HPDE6-E6E7 (cell line): ENCODE results near the gene SLC31A1.
A peak's percentile ranks its signal among the peaks of the same experiment; 100 is the strongest.

Experiments used
- DNase-seq: peaks from one replicate; pipeline ENCODE4 v3.0.0; 2011; ENCODE audit warnings: missing footprints; ENCODE audit errors: extremely low spot score

SLC31A1 gene

DNA sequence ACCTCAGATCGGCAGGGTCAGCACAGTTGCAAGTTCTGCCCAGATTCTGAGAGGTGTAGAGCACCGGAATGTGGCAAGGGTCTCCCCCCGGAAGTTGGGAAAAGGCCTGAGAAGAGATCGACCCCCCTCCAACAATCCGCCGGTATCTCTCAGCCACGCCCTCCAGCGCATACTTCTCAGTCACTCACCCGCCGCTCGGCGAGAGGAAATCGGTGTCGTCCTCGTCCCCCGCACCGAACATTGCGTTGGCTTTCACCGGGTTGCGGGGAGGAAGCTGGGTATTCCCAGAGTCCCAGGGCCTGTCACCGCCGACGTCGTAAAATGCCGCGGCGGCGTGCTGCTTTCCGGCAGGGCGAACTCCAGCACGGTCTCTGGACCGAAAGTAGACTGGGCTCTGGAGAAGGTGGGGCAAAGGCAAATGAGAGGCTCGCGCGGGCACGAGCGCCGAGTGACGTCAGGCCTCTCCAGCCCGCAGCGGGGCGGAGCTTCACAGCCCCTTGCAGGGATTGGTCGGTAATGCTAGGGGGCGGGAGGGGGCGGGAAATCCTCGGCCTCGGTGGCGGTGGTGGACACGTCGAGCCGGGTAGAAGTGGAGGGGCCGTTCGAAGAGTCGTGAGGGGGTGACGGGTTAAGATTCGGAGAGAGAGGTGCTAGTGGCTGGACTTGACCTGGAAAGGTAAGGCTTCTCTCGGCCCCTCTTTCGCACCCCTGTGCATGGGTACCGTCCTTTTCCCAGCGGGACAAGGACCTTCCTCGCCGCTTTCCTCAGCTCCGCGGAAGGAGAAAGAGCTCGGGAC lies at the start of gene SLC31A1, which contains the start of gene FKBP15:
Gene SLC31A1 (plus strand): TSS at position 542 of the 797 bp plus-strand sequence. CDS start 34,605 bp downstream, outside the sequence.
Gene FKBP15 (minus strand): TSS at position 275 of the 797 bp plus-strand sequence. CDS start 34 bp downstream, at position 241.
- peak; percentile 97 for DNase-seq

GRCh38 chr9:113173341-113173740 lies 48.0 kb upstream of the SLC31A1 start:
- no peak for DNase-seq

GRCh38 chr9:113176803-113177202 lies 44.5 kb upstream of the SLC31A1 start:
- no peak for DNase-seq

- no peak for DNase-seq
These were observed 44.1 kb upstream of the SLC31A1 start for GRCh38 chr9:113177251-113177650.

GRCh38 chr9:113178087-113178486 lies 43.3 kb upstream of the SLC31A1 start:
- no peak for DNase-seq

- DNase-seq = no peak
These were observed 41.5 kb upstream of the SLC31A1 start for GRCh38 chr9:113179839-113180238.

DNA sequence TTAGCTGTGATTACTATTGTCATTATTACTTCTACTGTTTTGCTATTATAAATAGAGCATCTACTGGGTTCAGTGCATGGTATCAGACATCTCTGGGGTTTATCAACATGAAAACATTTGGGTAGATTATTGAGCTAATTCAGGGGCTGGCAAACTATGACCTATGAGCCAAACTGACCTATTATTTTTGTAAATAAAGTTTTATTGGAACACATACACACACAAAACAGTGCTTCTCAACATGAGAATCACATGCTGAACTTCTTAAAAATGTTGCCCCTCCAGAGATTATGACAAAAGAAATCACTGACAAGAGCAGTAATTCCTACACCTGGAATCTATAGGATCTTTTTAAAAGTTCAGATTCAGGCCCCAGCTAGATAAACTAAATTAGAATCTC lies 40.2 kb upstream of the SLC31A1 start:
- no peak for DNase-seq

GRCh38 chr9:113183956-113184488 lies 37.3 kb upstream of the SLC31A1 start:
- no peak for DNase-seq

DNA sequence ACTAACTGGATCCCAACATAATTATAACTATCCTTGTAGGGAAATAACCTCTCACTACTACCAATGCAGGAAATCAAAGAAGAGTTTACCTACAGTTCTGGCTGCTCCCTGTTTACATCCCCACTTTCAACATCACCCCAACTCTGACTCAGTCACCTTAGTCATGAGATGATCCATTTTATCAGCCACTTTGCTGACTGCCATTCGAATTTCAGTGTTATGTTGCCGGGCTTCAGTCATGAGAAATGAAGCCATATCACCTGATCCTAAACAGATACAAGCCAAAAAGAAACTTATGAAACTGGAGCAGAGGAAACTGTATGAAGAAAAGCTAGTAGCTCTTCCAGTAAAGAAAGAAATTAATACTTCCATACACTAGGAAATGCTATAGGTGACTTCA lies 36.8 kb upstream of the SLC31A1 start:
- peak; percentile 51 for DNase-seq

DNA sequence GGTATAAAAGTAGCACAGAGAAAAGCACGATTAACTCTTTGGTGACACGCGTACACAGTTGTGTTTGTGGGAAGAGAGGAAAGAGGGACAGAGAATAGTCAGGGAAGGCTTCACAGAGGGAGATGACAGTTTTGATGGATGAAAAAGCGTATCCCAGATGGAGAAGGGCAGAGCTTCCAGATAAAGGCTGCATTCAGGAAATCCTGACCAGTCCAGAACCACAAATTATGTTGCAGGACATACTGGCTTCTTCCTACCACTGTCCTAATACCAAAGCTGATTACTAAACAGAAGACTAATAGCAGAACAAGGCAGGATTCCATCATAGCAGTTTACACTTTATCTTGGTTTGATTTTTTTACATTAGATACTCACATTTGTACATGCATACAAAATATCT lies 36.1 kb upstream of the SLC31A1 start:
- no peak for DNase-seq

DNA sequence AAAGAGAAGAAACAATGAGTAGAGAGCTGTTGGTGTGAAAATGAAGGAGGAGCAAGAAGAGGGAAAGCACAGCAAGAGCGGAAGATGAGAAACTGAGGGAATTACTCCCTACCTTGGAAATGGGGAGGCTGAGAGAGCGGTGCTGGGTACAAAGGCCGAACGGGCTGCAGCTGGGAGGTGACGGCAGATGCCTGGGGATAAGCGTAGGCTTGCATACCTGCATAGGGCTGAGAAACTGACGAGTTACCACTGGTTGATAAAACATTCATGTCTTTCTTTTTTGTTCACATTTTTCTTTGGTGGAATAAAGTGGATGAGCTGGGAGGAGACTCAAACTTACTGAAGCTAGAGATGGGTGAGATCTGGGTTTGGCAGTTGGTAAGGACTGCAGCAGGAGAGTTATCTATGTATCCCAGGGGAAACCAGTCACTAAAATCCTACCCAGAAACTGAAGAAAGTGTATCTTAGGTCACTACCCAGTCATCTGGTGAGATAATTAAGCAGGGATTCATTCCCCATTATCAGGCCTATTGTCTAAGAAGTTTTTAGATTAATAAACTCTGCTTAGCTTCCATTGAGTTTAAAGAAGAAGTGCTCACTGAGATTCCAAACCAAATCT lies 35.1 kb upstream of the SLC31A1 start:
- no peak for DNase-seq

GRCh38 chr9:113187929-113188595 lies 33.3 kb upstream of the SLC31A1 start:
- peak; percentile 95 for DNase-seq

GRCh38 chr9:113192455-113192854 lies 28.9 kb upstream of the SLC31A1 start:
- no peak for DNase-seq

- DNase-seq = no peak
These were observed 21.5 kb upstream of the SLC31A1 start for GRCh38 chr9:113199683-113200329.

DNA sequence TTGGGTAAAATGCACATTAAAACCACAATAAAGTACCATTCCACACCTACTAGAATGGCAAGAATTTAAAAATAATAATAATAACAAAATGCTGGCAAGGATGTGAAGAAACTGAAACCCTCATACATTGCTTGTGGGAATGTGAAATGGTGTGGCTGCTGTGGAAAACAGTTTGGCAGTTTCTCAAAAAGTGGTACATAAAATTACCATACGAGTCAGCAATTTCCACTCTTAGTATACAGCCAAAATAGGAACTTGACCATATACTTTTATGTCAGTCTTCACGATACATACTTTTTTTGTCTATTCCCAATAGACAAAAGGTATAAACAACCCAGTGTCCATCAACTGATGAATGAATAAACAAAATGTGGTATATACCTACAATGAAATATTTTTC lies 15.9 kb upstream of the SLC31A1 start:
- no peak for DNase-seq

DNA sequence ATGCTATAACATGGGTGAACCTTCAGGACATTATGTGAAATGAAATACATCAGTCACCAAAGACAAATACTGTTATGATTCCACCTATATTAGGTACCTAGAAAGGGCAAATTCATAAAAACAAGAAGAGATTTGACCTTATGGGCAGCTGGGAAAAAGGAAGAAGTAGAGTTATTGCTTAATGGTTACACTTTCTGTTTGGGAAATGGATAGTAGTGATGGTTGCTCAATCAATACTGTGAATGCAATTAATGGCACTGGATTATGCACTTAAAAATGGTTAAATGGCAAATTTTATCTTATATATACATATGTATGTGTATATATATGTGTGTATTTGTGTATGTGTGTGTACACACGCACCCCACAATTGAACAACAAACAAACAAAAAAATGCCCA lies 15.5 kb upstream of the SLC31A1 start:
- DNase-seq = no peak

DNA sequence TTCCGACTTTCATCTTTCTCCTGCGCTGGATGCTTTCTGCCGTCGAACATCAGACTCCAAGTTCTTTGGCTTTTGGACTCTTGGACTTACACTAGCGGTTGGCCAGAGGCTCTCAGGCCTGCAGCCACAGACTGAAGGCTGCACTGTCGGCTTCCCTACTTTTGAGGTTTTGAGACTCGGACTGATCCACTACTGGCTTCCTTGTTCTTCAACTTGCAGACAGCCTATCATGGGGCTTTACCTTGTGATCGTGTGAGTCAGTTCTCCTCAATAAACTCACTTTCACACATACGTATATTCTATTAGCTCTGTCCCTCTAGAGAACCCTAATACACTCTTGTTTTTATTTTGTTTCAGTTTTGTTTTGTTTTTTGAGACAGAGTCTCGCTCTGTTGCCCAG lies 10.5 kb upstream of the SLC31A1 start:
- DNase-seq = no peak

DNA sequence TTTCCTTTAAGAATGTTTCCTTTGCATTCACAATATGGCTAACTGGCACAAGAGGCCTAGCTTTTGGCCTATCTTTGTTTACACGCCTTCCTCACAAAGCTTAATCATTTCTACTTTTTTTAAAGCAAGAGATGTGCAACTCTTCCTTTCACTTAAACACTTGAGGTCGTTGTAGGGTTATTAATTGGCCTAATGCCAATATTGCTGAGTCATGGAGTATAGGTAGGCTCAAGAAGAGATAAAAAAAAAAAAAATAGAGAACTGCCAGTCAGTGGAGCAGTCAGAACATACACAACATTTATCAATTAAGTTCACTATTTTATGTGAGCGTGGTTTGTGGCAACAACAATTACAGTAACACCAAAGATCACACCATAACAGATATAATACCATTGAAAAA lies 6.2 kb upstream of the SLC31A1 start:
- peak; percentile 12 for DNase-seq

GRCh38 chr9:113216406-113216805 lies 4.9 kb upstream of the SLC31A1 start:
- DNase-seq = no peak

DNA sequence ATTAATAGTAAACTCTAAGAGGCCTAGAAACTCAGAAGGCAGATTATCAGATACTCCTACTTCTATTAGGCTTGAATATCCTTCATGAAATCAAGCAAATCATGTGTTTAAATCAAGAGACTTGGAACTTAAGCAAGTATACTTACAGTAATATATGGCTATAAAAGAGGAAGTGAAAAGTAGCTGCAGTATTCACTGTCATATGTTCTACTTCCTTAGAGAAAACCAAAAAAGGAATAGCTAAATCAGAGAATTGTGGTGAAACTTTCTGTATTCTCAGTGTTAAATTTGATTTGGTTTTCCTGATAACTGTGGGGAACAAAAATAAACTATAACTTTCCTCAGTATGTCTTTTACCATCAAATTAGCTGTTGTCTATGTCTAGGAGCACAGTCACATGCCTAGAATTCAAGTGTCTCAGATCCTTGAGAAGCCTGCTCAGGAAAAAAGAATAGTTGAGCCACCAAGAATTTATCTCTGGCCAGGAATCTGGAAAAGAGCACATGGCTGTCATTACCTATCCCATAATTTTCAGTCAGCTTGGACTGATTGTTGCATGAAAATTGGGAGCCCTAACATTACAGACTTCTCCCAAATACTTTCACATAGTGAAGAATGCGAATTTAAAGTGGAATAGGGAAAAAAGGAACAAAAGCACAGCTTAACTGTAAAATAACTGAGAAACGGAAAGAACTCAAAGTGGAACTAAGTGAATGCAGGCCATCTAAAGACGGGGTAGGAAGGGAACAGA lies 2.0 kb upstream of the SLC31A1 start:
- DNase-seq = no peak

- no peak for DNase-seq
These were observed 1.4 kb upstream of the SLC31A1 start for GRCh38 chr9:113219969-113220368.
